ENCODE data around the gene GAREM2.

Gene GAREM2

GRCh38 chr2:26168785-26169184 is 4.1 kb upstream of the GAREM2 start:
- H3K4me3 ChIP-seq (replicated peaks; ENCODE audit: insufficient read depth, low read length) = no peak overlapping the region
- H3K27me3 ChIP-seq (ENCODE audit: insufficient read depth, poor library complexity, severe bottlenecking) = peaks cover 17% of the 10 kb centered on the region
- TF ChIP-seq POLR2AphosphoS5 (IDR thresholded peaks at IDR 0.05; ENCODE audit: low read depth) (no peak), REST (IDR thresholded peaks at IDR 0.05; ENCODE audit: insufficient replicate concordance, low read depth) (no peak), CTCF (IDR thresholded peaks at IDR 0.05; ENCODE audit: insufficient read depth, low read length) (no peak), SPI1 (IDR thresholded peaks at IDR 0.05; ENCODE audit: borderline replicate concordance, low read depth) (no peak), GABPA (IDR thresholded peaks at IDR 0.05; ENCODE audit: low read depth) (no peak)
- DNase-seq (ENCODE audit: low read depth in 1 of 2, low spot score in 1 of 2) = no peak
- no peak overlapping the region for H3K27ac ChIP-seq (replicated peaks)

- no peak for DNase-seq (ENCODE audit: low read depth in 1 of 2, low spot score in 1 of 2)
- no peak overlapping the region for H3K4me3 ChIP-seq (replicated peaks; ENCODE audit: insufficient read depth, low read length)
- TF ChIP-seq GABPA (IDR thresholded peaks at IDR 0.05; ENCODE audit: low read depth) (no peak), SPI1 (IDR thresholded peaks at IDR 0.05; ENCODE audit: borderline replicate concordance, low read depth) (no peak)
Measured at GRCh38 chr2:26169226-26169625, 3.7 kb upstream of the GAREM2 start.

GRCh38 chr2:26169681-26170414 is 3.0 kb upstream of the GAREM2 start:
- H3K27ac ChIP-seq (replicated peaks) = no peak overlapping the region
- DNase-seq (ENCODE audit: low read depth in 1 of 2, low spot score in 1 of 2) = no peak
- peaks cover 24% of the 10 kb centered on the region for H3K27me3 ChIP-seq (ENCODE audit: insufficient read depth, poor library complexity, severe bottlenecking)
- H3K4me3 ChIP-seq (replicated peaks; ENCODE audit: insufficient read depth, low read length) = no peak overlapping the region
- TF ChIP-seq SPI1 (IDR thresholded peaks at IDR 0.05; ENCODE audit: borderline replicate concordance, low read depth) (no peak), GABPA (IDR thresholded peaks at IDR 0.05; ENCODE audit: low read depth) (no peak), CTCF (IDR thresholded peaks at IDR 0.05; ENCODE audit: insufficient read depth, low read length) (no peak), POLR2AphosphoS5 (IDR thresholded peaks at IDR 0.05; ENCODE audit: low read depth) (no peak), REST (IDR thresholded peaks at IDR 0.05; ENCODE audit: insufficient replicate concordance, low read depth) (no peak)

More at GRCh38 chr2:26169226-26169625, 3.7 kb upstream of the GAREM2 start:
- H3K27me3 ChIP-seq (ENCODE audit: insufficient read depth, poor library complexity, severe bottlenecking) = peaks cover 20% of the 10 kb centered on the region
- no peak overlapping the region for H3K27ac ChIP-seq (replicated peaks)

- TF ChIP-seq POLR2AphosphoS5 (IDR thresholded peaks at IDR 0.05; ENCODE audit: low read depth) = no peak
- no peak for TF ChIP-seq SPI1 (IDR thresholded peaks at IDR 0.05; ENCODE audit: borderline replicate concordance, low read depth)
- TF ChIP-seq REST (IDR thresholded peaks at IDR 0.05; ENCODE audit: insufficient replicate concordance, low read depth) = no peak
- no peak for TF ChIP-seq CTCF (IDR thresholded peaks at IDR 0.05; ENCODE audit: insufficient read depth, low read length)
- TF ChIP-seq GABPA (IDR thresholded peaks at IDR 0.05; ENCODE audit: low read depth) = no peak
- Histone ChIP-seq H3K27me3 (ENCODE audit: insufficient read depth, poor library complexity, severe bottlenecking) (peaks cover 24% of the 10 kb centered on the region), H3K27ac (replicated peaks) (no peak overlapping the region), H3K4me3 (replicated peaks; ENCODE audit: insufficient read depth, low read length) (no peak overlapping the region)
- DNase-seq (ENCODE audit: low read depth in 1 of 2, low spot score in 1 of 2) = no peak
Measured at GRCh38 chr2:26170795-26171194, 2.1 kb upstream of the GAREM2 start.
